Trophoblast cell (in vitro differentiated cells and primary cell): Measurements from ENCODE around the gene MEN1.

Experiments used
- DNase-seq, 2 donors: peaks; one replicate each; pipeline ENCODE4 v3.0.0-alpha.2; 2016
- H2AFZ ChIP-seq: 2 replicates; pipeline ENCODE4 v1.6.1; 2013; ENCODE audit warnings: low read length, moderate library complexity, mild to moderate bottlenecking; ENCODE audit not compliant: insufficient read depth, poor library complexity
- H2AK5ac ChIP-seq: 2 replicates; pipeline ENCODE4 v1.6.1; 2013; ENCODE audit warnings: mild to moderate bottlenecking, low read length
- H2BK120ac ChIP-seq: 2 replicates; pipeline ENCODE4 v1.6.1; 2013; ENCODE audit warnings: low read length, mild to moderate bottlenecking, moderate library complexity; ENCODE audit not compliant: insufficient read depth, poor library complexity
- H2BK12ac ChIP-seq: 2 replicates; pipeline ENCODE4 v1.6.1; 2013; ENCODE audit warnings: mild to moderate bottlenecking, low read length, moderate library complexity
- H2BK5ac ChIP-seq: 2 replicates; pipeline ENCODE4 v1.6.1; 2013; ENCODE audit warnings: low read length, low read depth, moderate library complexity, mild to moderate bottlenecking; ENCODE audit not compliant: poor library complexity
- H3K14ac ChIP-seq: 2 replicates; pipeline ENCODE4 v1.6.1; 2013; ENCODE audit warnings: mild to moderate bottlenecking, low read length
- H3K18ac ChIP-seq: 2 replicates; pipeline ENCODE4 v1.6.1; 2013; ENCODE audit warnings: mild to moderate bottlenecking, low read length
- H3K23ac ChIP-seq: 2 replicates; pipeline ENCODE4 v1.6.1; 2013; ENCODE audit warnings: low read length
- H3K27ac ChIP-seq: 2 replicates; pipeline ENCODE4 v1.5.1; 2013; ENCODE audit warnings: low read depth, mild to moderate bottlenecking, inconsistent platforms, low read length, moderate library complexity
- H3K27me3 ChIP-seq: 2 replicates; pipeline ENCODE4 v1.6.1; 2013; ENCODE audit warnings: inconsistent platforms, mild to moderate bottlenecking, low read length, moderate library complexity; ENCODE audit not compliant: insufficient read depth
- H3K36me3 ChIP-seq, 2 experiments: 1 replicate in 1 of 2; 2 replicates in 1 of 2; pipeline ENCODE4 v1.6.1; 2013; ENCODE audit warnings: low read length in 2 of 2, mild to moderate bottlenecking in 2 of 2, moderate library complexity in 1 of 2; ENCODE audit not compliant: insufficient read depth in 2 of 2, control insufficient read depth in 1 of 2
- H3K4ac ChIP-seq: 2 replicates; pipeline ENCODE4 v1.6.1; 2013; ENCODE audit warnings: low read depth, mild to moderate bottlenecking, low read length, moderate library complexity
- H3K4me1 ChIP-seq, 2 experiments: 1 replicate in 1 of 2; 2 replicates in 1 of 2; pipeline ENCODE4 v1.6.1; 2013; ENCODE audit warnings: low read length in 2 of 2, mild to moderate bottlenecking in 2 of 2, moderate library complexity in 1 of 2; ENCODE audit not compliant: insufficient read depth in 2 of 2, control insufficient read depth in 1 of 2
- H3K4me2 ChIP-seq: 2 replicates; pipeline ENCODE4 v1.6.1; 2013; ENCODE audit warnings: inconsistent platforms, mild to moderate bottlenecking, low read length, moderate library complexity
- H3K4me3 ChIP-seq: 2 replicates; pipeline ENCODE4 v1.5.1; 2013; ENCODE audit warnings: mild to moderate bottlenecking, low read depth, low read length, inconsistent platforms
- H3K79me1 ChIP-seq: one replicate; pipeline ENCODE4 v1.6.1; 2013; ENCODE audit warnings: low read length
- H3K79me2 ChIP-seq: 2 replicates; pipeline ENCODE4 v1.6.1; 2013; ENCODE audit warnings: low read length, mild to moderate bottlenecking; ENCODE audit not compliant: control insufficient read depth, insufficient read depth, poor library complexity
- H3K9ac ChIP-seq: 2 replicates; pipeline ENCODE4 v1.6.1; 2013; ENCODE audit warnings: mild to moderate bottlenecking, low read length
- H3K9me3 ChIP-seq: 2 replicates; pipeline ENCODE4 v1.6.1; 2013; ENCODE audit warnings: low read depth, mild to moderate bottlenecking, control low read depth, inconsistent platforms, low read length; ENCODE audit not compliant: insufficient read depth
- H4K12ac ChIP-seq: 2 replicates; pipeline ENCODE4 v1.6.1; 2013; ENCODE audit warnings: low read depth, mild to moderate bottlenecking, low read length, moderate library complexity
- H4K8ac ChIP-seq: 2 replicates; pipeline ENCODE4 v1.6.1; 2013; ENCODE audit warnings: low read depth, mild to moderate bottlenecking, low read length, moderate library complexity
- H4K91ac ChIP-seq: one replicate; pipeline ENCODE4 v1.6.1; 2013; ENCODE audit warnings: low read depth, mild to moderate bottlenecking, low read length, moderate library complexity
- WGBS: extraction: QIAGEN DNeasy Blood & Tissue Kit; methylation state at CpG from one replicate; pipeline ENCODE4 v1.1.7; 2013; ENCODE audit warnings: missing lambda C conversion rate; ENCODE audit not compliant: insufficient read length, insufficient coverage; ENCODE audit errors: extremely low coverage; 5-methylcytosine and 5-hydroxymethylcytosine counted together

Gene MEN1

GRCh38 chr11:64804346-64805210 is 5.8 kb downstream of the MEN1 start:
- Histone ChIP-seq H3K27me3 (no peaks in the 10 kb centered on the region), H4K91ac (no peak overlapping the region), H3K79me1 (peaks cover 11% of the 10 kb centered on the region), H3K9me3 (no peaks in the 10 kb centered on the region), H2BK5ac (no peak overlapping the region), H3K4ac (no peak overlapping the region), H3K36me3 (peaks cover 44 to 46% of the 10 kb centered on the region in 2 experiments), H3K9ac (no peak overlapping the region), H3K18ac (no peak overlapping the region), H2AK5ac (no peak overlapping the region), H3K4me3 (no peak overlapping the region), H2BK12ac (no peak overlapping the region), H4K12ac (no peak overlapping the region), H4K8ac (no peak overlapping the region), H3K27ac (no peak overlapping the region), H3K23ac (no peak overlapping the region), H3K4me1 (peaks cover 9 to 20% of the 10 kb centered on the region in 2 experiments), H3K4me2 (no peak overlapping the region), H2AFZ (no peak overlapping the region), H3K79me2 (peaks cover 1% of the 10 kb centered on the region), H3K14ac (no peak overlapping the region), H2BK120ac (no peak overlapping the region)
- WGBS: no CpG with 5 or more reads among the region's 41 CpGs
- no peak for DNase-seq

DNA sequence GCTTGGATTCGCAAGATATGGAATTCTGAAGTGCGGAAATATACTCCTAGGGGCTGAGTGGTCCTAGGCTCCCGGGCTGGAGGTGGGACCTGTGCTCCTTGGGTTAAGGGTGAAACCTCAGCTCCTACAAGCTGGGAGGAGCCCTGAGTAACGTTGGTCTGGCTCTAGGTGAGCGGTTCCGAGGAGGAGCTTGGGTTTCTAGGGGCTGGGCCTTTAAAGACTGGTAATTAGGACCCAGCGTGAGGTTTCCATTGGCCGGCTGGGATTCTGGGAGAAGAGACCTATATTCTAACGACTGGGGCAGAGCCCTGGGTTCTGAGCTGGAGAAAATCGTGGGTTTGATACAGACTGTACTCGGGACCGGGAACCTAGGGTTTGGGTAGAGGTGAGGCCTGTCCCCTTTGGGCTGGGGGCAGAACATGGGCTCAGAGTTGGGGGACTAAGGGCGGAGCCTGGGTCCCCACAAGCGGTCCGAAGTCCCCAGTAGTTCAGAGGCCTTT is 6.5 kb downstream of the MEN1 start:
- no peak overlapping the region for H3K18ac ChIP-seq
- no peak overlapping the region for H2BK12ac ChIP-seq
- H2AK5ac ChIP-seq: no peak overlapping the region
- H3K9me3 ChIP-seq: no peaks in the 10 kb centered on the region
- peak overlapping the region; percentile 77 for H3K4me2 ChIP-seq
- H2BK5ac ChIP-seq: no peak overlapping the region
- H3K23ac ChIP-seq: no peak overlapping the region
- no peaks in the 10 kb centered on the region for H3K79me2 ChIP-seq
- no CpG with 5 or more reads among the region's 15 CpGs for WGBS
- peaks cover 11% of the 10 kb centered on the region for H3K79me1 ChIP-seq
- H3K4me3 ChIP-seq: no peak overlapping the region
- DNase-seq: peak in 1 of 2 donors; percentile 35
- no peak overlapping the region for H4K12ac ChIP-seq
- H3K4ac ChIP-seq: no peak overlapping the region
- no peak overlapping the region for H4K91ac ChIP-seq
- peak overlapping the region; percentile 47 for H4K8ac ChIP-seq
- no peaks in the 10 kb centered on the region for H3K27me3 ChIP-seq
- H3K36me3 ChIP-seq: peaks cover 50 to 52% of the 10 kb centered on the region in 2 experiments
- H3K14ac ChIP-seq: no peak overlapping the region
- H3K9ac ChIP-seq: no peak overlapping the region
- H3K4me1 ChIP-seq: peaks cover 8 to 15% of the 10 kb centered on the region in 2 experiments
- peak overlapping the region; percentile 20 for H2AFZ ChIP-seq
- H3K27ac ChIP-seq: peak overlapping the region; percentile 52
- H2BK120ac ChIP-seq: no peak overlapping the region

DNA sequence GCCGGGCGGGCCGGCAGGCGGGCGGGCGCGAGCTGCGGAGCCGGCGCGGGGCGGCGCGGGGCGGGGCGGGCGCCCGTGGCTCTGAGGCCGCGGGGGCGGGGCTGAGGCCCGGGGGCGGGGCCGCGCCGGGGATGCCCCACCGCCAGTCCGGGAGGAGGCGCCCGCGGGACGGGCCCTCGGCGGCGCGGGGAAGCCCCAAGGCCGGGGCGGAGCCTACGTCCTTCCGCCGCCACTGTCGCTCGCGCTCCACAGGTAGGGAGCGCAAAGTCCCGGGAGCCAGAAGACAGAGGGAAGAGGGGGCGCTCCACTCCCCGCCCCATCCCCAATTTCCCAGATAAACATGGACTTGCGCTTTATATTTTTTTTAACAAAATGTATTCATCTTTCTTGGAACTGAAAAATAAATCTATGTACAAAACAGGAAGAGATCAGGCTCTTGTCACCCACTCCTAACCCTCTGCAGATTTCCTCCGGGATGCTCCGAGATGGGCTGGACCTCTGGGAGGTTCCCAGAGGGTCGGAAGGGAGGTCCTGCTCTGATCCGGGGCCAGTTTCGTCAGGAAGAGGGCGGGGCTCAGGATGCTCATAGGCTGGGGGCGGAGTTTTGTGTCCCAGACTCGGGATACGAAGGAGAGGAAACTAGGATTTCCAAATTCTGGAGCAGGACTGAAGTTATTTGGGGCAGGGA is 7.0 kb downstream of the MEN1 start, which contains the start of gene MAP4K2:
MAP4K2 (minus strand) TSS at position 57 of the 688 bp plus-strand sequence. CDS start 65 bp downstream, outside the sequence.
- Histone ChIP-seq H4K91ac (peak within 1 kb of the TSS; percentile 59), H2BK12ac (peak within 1 kb of the TSS; percentile 37), H2AFZ (peak within 1 kb of the TSS; percentile 61), H3K36me3 (peaks cover 52 to 53% of the 10 kb centered on the region in 2 experiments), H3K18ac (peak within 1 kb of the TSS; percentile 60), H2BK120ac (no peak within 1 kb of the TSS), H3K23ac (no peak within 1 kb of the TSS), H2AK5ac (peak within 1 kb of the TSS; percentile 75), H3K27me3 (no peaks in the 10 kb centered on the region), H2BK5ac (peak within 1 kb of the TSS; percentile 56), H3K79me2 (no peaks in the 10 kb centered on the region), H3K9me3 (no peaks in the 10 kb centered on the region), H3K79me1 (peaks cover 11% of the 10 kb centered on the region), H4K8ac (peak within 1 kb of the TSS; percentile 83), H3K27ac (peak within 1 kb of the TSS; percentile 52), H3K4me2 (peak within 1 kb of the TSS; percentile 77), H3K4ac (no peak within 1 kb of the TSS), H3K9ac (peak within 1 kb of the TSS; percentile 8), H3K14ac (peak within 1 kb of the TSS; percentile 38), H4K12ac (peak within 1 kb of the TSS; percentile 75), H3K4me3 (peak within 1 kb of the TSS; percentile 80), H3K4me1 (peaks cover 8 to 15% of the 10 kb centered on the region in 2 experiments)
- no CpG with 5 or more reads among the region's 58 CpGs for WGBS
- DNase-seq: peak; percentile 84 to 91

DNA sequence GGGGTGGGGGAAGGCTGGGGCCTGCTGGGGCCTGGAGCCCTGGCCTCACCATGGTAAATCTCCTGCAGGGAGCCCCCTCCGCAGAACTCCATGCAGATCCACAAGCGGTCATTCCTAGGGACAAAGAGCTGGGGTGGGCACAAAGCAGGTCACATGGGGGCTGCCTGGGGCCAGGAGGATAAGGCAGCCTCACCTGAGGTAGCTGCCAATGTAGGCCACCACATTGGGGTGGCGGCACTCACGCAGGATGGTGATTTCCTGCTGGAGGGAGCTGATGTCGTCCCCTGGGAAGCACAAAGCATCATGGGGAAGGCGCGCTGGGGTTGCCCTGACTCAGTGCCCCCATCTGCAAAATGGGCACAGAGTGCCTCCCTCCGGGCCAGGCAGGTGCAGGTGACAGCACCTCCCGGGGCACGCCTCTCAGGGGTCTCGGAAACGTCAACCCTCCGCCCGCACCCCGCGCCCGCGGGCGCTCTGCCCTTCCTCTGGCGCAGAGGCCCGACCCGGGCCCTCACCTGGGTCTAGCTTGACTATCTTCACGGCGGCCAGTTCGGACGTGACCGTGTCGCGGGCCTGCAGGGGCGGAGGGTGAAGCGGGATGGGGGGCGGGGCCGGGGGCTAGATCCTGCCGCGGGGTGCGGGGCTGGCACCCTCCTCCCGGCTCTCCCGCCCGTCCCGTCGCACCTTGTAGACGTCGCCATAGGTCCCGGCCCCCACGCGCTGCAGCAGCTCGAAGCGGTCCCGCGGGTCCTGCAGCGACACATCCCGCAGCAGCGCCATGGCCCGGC is 7.8 kb downstream of the MEN1 start:
- Histone ChIP-seq H2BK5ac (no peak overlapping the region), H3K9me3 (no peaks in the 10 kb centered on the region), H3K4me2 (peak overlapping the region; percentile 76), H3K36me3 (peaks cover 46 to 48% of the 10 kb centered on the region in 2 experiments), H3K4me3 (peak overlapping the region; percentile 80), H2BK120ac (no peak overlapping the region), H4K12ac (peak overlapping the region; percentile 75), H2BK12ac (peak overlapping the region; percentile 37), H3K27ac (no peak overlapping the region), H4K8ac (peak overlapping the region; percentile 55), H3K4me1 (peaks cover 8 to 15% of the 10 kb centered on the region in 2 experiments), H3K14ac (peak overlapping the region; percentile 38), H3K4ac (no peak overlapping the region), H3K79me1 (peaks cover 11% of the 10 kb centered on the region), H4K91ac (peak overlapping the region; percentile 36), H2AK5ac (peak overlapping the region; percentile 75), H3K9ac (peak overlapping the region; percentile 8), H3K79me2 (no peaks in the 10 kb centered on the region), H2AFZ (peak overlapping the region; percentile 48), H3K18ac (peak overlapping the region; percentile 60), H3K23ac (no peak overlapping the region), H3K27me3 (no peaks in the 10 kb centered on the region)
- DNase-seq: peak in 1 of 2 donors; percentile 26
- WGBS: no CpG with 5 or more reads among the region's 54 CpGs
